HEK293 (cell line): ENCODE results near the gene RNU1-1.
"Not testable (repeated sequence)": the region's sequence is repeated elsewhere in the genome, so short reads cannot be mapped to it uniquely, and the experiment has no call there.

Source experiments
- CTCF ChIA-PET: fragments of 350-600 bp; formaldehyde crosslinking; extraction: SDS; loops from one replicate; lab custom pipeline; 2021; ENCODE audit warnings: antibody characterized with exemption; lab: Yijun Ruan, JAX
- POLR2A ChIA-PET: fragments of 300-600 bp; formaldehyde crosslinking; extraction: SDS; loops from one replicate; lab custom pipeline; 2020; ENCODE audit warnings: antibody characterized with exemption, inconsistent platforms; lab: Yijun Ruan, JAX
- H3K27ac ChIP-seq: fragments of 200-500 bp; sonication (Bioruptor generic); 2 replicates; pipeline ENCODE4 v1.5.1; 2014; ENCODE audit warnings: low read depth, low read length, control low read depth, inconsistent platforms; ENCODE audit errors: extremely low read depth
- H3K36me3 ChIP-seq, 2 experiments: fragments of 200-500 bp in 1 of 2; sonication (Bioruptor generic) in 1 of 2; 1 replicate in 1 of 2; 2 replicates in 1 of 2; pipeline ENCODE4 v1.5.1; 2014 to 2017; ENCODE audit warnings: inconsistent platforms in 2 of 2, low read length in 2 of 2; ENCODE audit not compliant: control insufficient read depth in 2 of 2, insufficient read depth in 1 of 2
- H3K4me1 ChIP-seq: fragments of 200-500 bp; sonication (Bioruptor generic); 2 replicates; pipeline ENCODE4 v1.5.1; 2014; ENCODE audit warnings: mild to moderate bottlenecking, low read length, inconsistent platforms; ENCODE audit not compliant: control insufficient read depth, insufficient read depth
- H3K4me3 ChIP-seq: 2 replicates; pipeline ENCODE4 v1.5.1; 2011; ENCODE audit warnings: low read depth, mild to moderate bottlenecking, control low read depth, low read length, moderate library complexity
- H3K9me3 ChIP-seq: fragments of 200-500 bp; sonication (Bioruptor generic); 2 replicates; pipeline ENCODE4 v1.5.1; 2014; ENCODE audit warnings: low read depth, low read length, inconsistent platforms; ENCODE audit not compliant: control insufficient read depth, insufficient read depth
- ATF2 ChIP-seq: fragments of 450-650 bp; formaldehyde crosslinking; IDR thresholded peaks from 2 replicates; pipeline ENCODE4 v1.5.1; 2016; ENCODE audit warnings: missing biosample characterization, missing genetic modification characterization, low read depth
- BCL11B ChIP-seq: fragments of 450-650 bp; formaldehyde crosslinking; IDR thresholded peaks from 2 replicates; pipeline ENCODE4 v1.5.1; 2016; ENCODE audit warnings: low read depth, missing biosample characterization, missing genetic modification characterization
- GLIS1 ChIP-seq: fragments of 450-650 bp; formaldehyde crosslinking; IDR thresholded peaks from 2 replicates; pipeline ENCODE4 v1.5.1; 2016; ENCODE audit warnings: missing biosample characterization, missing genetic modification characterization
- IKZF3 ChIP-seq: fragments of 450-650 bp; IDR thresholded peaks from 2 replicates; pipeline ENCODE4 v1.5.0; 2018; ENCODE audit warnings: missing biosample characterization, mild to moderate bottlenecking, missing genetic modification characterization, moderate library complexity
- KLF10 ChIP-seq: fragments of 450-650 bp; IDR thresholded peaks from 2 replicates; pipeline ENCODE4 v1.5.1; 2018; ENCODE audit warnings: missing biosample characterization, mild to moderate bottlenecking, missing genetic modification characterization
- KLF9 ChIP-seq: fragments of 450-650 bp; formaldehyde crosslinking; IDR thresholded peaks from 2 replicates; pipeline ENCODE4 v1.5.1; 2016; ENCODE audit warnings: missing biosample characterization, missing genetic modification characterization, low read depth
- PRDM1 ChIP-seq: fragments of 450-650 bp; formaldehyde crosslinking; IDR thresholded peaks from 2 replicates; pipeline ENCODE4; 2016; ENCODE audit warnings: missing biosample characterization, missing genetic modification characterization
- ZBTB6 ChIP-seq: fragments of 450-650 bp; formaldehyde crosslinking; IDR thresholded peaks from 2 replicates; pipeline ENCODE4 v1.5.1; 2017; ENCODE audit warnings: missing biosample characterization, missing genetic modification characterization
- ZIC2 ChIP-seq: fragments of 450-650 bp; formaldehyde crosslinking; IDR thresholded peaks from 2 replicates; pipeline ENCODE4 v1.5.1; 2016; ENCODE audit warnings: missing biosample characterization, missing genetic modification characterization
- ZNF148 ChIP-seq: fragments of 450-650 bp; formaldehyde crosslinking; IDR thresholded peaks from 2 replicates; pipeline ENCODE4 v1.5.0; 2017; ENCODE audit warnings: missing biosample characterization, missing genetic modification characterization, borderline replicate concordance
- ZNF239 ChIP-seq: fragments of 450-650 bp; formaldehyde crosslinking; IDR thresholded peaks from 2 replicates; pipeline ENCODE4 v1.5.1; 2016; ENCODE audit warnings: missing biosample characterization, missing genetic modification characterization
- ZNF335 ChIP-seq: fragments of 450-650 bp; formaldehyde crosslinking; conservative IDR thresholded peaks from 2 replicates; pipeline ENCODE4 v1.5.1; 2016; ENCODE audit warnings: missing biosample characterization, missing genetic modification characterization
- ZNF561 ChIP-seq: fragments of 450-650 bp; IDR thresholded peaks from 2 replicates; pipeline ENCODE4 v1.5.1; 2018; ENCODE audit warnings: missing biosample characterization, missing genetic modification characterization, borderline replicate concordance
- ZNF660 ChIP-seq: fragments of 450-650 bp; IDR thresholded peaks from 2 replicates; pipeline ENCODE4 v1.5.1; 2018; ENCODE audit warnings: missing biosample characterization, mild to moderate bottlenecking, missing genetic modification characterization
- ZNF76 ChIP-seq: fragments of 450-650 bp; formaldehyde crosslinking; IDR thresholded peaks from 2 replicates; pipeline ENCODE4; 2016; ENCODE audit warnings: low read depth, missing biosample characterization, missing genetic modification characterization, borderline replicate concordance
- ZSCAN30 ChIP-seq: fragments of 450-650 bp; IDR thresholded peaks from 2 replicates; pipeline ENCODE4 v1.5.1; 2018; ENCODE audit warnings: missing biosample characterization, mild to moderate bottlenecking, missing genetic modification characterization, moderate library complexity
- TF ChIP-seq, protein P1 (sequence below): sonication (generic); formaldehyde crosslinking; IDR thresholded peaks from 2 replicates; pipeline ENCODE4 v1.8.1; 2022; ENCODE audit warnings: mild to moderate bottlenecking, moderate library complexity, missing genetic modification reagents

RNU1-1 gene

DNA sequence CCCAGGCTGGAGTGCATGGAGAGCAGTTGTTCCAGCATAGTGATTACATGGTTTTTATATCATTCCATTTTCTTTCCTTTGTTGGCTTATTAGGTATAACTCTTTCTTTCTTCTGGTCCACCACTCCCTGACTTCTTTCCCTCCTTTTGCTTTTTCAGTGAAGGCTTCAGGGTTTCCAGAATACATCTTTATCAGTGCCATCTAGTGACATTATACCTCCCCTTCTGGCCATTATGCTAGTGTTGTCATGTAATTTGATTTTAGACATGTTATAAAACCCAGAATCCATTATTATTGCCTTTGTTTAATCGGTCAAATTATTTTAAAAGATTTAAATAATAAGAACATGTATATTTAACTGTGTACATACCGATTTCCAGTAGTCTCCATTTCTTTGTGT lies 10.6 kb downstream of the RNU1-1 start:
- ChIA-PET CTCF (no interaction called here), POLR2A (no interaction called here)
- TF ChIP-seq PRDM1 = 0 out of 2 replicates have a peak, but pooled peaks have one; percentile 14
- TF ChIP-seq BCL11B (tag by site-specific recombination) = no peak
- Histone ChIP-seq H3K36me3 (no peaks in the 10 kb centered on the region), H3K4me1 (no peaks in the 10 kb centered on the region), H3K4me3 (no peak overlapping the region), H3K27ac (no peak overlapping the region), H3K9me3 (no peaks in the 10 kb centered on the region)

DNA sequence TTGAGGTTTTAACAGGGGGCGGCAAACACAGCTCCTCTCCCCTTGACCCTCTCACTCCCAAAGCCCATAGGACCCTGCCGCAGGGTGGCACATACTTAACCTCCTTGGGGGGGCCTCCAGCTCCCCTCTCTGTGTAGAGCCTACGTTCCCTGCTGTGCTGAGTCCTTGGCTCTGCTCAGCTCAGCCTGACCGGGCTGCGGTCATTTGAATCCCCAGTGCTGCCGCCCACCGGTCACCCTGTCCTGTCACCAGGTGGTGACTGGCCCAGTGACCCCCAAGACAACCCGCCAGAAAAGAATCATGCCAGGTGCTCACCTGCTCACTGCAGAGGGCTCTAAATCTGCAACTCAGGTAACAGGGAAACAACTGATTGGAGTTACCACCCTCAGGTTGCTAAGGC lies 12.6 kb downstream of the RNU1-1 start:
- CTCF ChIA-PET, H3K4me1 ChIP-seq, POLR2A ChIA-PET: not testable (repeated sequence)

DNA sequence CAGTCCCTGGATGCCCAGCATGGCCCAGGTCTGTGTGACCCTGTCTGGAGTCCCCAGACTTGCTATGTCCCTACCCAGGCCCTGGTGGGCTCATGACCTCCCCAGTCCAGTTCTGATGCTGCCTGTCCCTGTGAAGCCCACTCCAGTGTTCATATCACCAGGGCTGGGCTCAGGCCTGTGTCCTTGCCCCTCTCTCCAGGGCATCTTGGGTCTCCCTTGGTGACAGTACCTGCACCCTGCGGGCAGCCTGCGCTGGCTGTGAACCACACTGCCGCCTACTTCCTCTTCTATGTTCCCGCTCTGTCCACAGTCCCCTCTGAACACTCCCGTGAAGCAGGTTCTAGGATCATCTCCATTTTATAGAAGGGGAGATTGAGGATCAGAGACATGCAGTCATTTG lies 13.1 kb downstream of the RNU1-1 start:
- POLR2A ChIA-PET, H3K4me3 ChIP-seq, H3K4me1 ChIP-seq, H3K9me3 ChIP-seq, H3K36me3 ChIP-seq, H3K27ac ChIP-seq, CTCF ChIA-PET: not testable (repeated sequence)

More for the DNA sequence above, 12.6 kb downstream of the RNU1-1 start:
- H3K27ac ChIP-seq, H3K36me3 ChIP-seq, H3K4me3 ChIP-seq, H3K9me3 ChIP-seq: not testable (repeated sequence)

GRCh38 chr1:16500466-16500865 lies 13.6 kb downstream of the RNU1-1 start:
- H3K4me1 ChIP-seq, H3K27ac ChIP-seq, H3K9me3 ChIP-seq, CTCF ChIA-PET, H3K4me3 ChIP-seq, H3K36me3 ChIP-seq, POLR2A ChIA-PET: not testable (repeated sequence)

- POLR2A ChIA-PET = no interaction called here
- Histone ChIP-seq H3K9me3 (no peaks in the 10 kb centered on the region), H3K4me3 (peak overlapping the region; percentile 48), H3K27ac (peak overlapping the region; percentile 78; the same call in 1 of the 2 replicates), H3K36me3 (no peaks in the 10 kb centered on the region), H3K4me1 (no peaks in the 10 kb centered on the region)
- CTCF ChIA-PET = no interaction called here
- TF ChIP-seq ZNF335 (tag by site-specific recombination) (peak; percentile 73), ZBTB6 (peak; percentile 14; the same call in 1 of the 2 replicates), IKZF3 (tag by site-specific recombination) (peak; percentile 65), KLF9 (tag by site-specific recombination) (0 out of 2 replicates have a peak, but pooled peaks have one; percentile 22), ZNF239 (no peak), ZNF148 (tag by site-specific recombination) (no peak), ZSCAN30 (tag by site-specific recombination) (peak; percentile 72), GLIS1 (peak; percentile 35), ZNF561 (tag by site-specific recombination) (peak; percentile 82; the same call in 1 of the 2 replicates), ATF2 (no peak), ZIC2 (peak; percentile 74), KLF10 (tag by site-specific recombination) (peak; percentile 42; the same call in 1 of the 2 replicates), ZNF660 (tag by site-specific recombination) (peak; percentile 60; the same call in 1 of the 2 replicates), ZNF76 (tag by site-specific recombination) (peak; percentile 21; the same call in 1 of the 2 replicates)
- TF ChIP-seq, protein P1, sequence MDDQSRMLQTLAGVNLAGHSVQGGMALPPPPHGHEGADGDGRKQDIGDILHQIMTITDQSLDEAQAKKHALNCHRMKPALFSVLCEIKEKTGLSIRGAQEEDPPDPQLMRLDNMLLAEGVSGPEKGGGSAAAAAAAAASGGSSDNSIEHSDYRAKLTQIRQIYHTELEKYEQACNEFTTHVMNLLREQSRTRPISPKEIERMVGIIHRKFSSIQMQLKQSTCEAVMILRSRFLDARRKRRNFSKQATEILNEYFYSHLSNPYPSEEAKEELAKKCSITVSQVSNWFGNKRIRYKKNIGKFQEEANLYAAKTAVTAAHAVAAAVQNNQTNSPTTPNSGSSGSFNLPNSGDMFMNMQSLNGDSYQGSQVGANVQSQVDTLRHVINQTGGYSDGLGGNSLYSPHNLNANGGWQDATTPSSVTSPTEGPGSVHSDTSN (CRISPR knock-in tag) = 0 out of 2 replicates have a peak, but pooled peaks have one; percentile 42
These were observed 15.3 kb downstream of the RNU1-1 start for GRCh38 chr1:16498573-16499413.
